Hematopoietic multipotent progenitor cell treated with erythropoietin and hydrocortisone succinate and interleukin-3 and kit ligand, for 15 days (in vitro differentiated cells): Measurements from ENCODE around the gene APOBEC3F.
"Not testable (repeated sequence)": the region's sequence is repeated elsewhere in the genome, so short reads cannot be mapped to it uniquely, and the experiment has no call there.

ENCODE experiments used
- DNase-seq: peaks from one replicate; pipeline ENCODE4 v3.0.0-alpha.2; 2015; ENCODE audit warnings: low spot score

The APOBEC3F gene

DNA sequence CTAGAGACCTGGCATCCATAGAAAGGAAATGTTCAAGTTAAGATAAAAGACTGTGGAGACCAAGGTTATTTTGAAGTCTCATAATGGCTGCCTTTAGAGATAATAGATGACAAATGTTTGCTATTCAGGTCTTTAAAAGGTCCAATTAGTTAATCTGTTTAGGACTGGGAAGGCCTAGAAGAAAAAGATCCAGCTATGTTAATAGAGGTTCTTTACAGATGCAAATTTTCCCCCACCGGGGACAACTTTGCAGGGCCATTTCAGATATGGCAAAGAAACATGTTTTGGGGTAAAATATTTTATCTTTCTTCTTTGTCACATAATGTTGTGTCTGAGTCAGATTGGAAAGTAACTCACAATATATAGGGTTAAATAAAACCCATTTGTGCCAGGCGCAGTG is 33.3 kb downstream of the APOBEC3F start:
- no peak for DNase-seq

DNA sequence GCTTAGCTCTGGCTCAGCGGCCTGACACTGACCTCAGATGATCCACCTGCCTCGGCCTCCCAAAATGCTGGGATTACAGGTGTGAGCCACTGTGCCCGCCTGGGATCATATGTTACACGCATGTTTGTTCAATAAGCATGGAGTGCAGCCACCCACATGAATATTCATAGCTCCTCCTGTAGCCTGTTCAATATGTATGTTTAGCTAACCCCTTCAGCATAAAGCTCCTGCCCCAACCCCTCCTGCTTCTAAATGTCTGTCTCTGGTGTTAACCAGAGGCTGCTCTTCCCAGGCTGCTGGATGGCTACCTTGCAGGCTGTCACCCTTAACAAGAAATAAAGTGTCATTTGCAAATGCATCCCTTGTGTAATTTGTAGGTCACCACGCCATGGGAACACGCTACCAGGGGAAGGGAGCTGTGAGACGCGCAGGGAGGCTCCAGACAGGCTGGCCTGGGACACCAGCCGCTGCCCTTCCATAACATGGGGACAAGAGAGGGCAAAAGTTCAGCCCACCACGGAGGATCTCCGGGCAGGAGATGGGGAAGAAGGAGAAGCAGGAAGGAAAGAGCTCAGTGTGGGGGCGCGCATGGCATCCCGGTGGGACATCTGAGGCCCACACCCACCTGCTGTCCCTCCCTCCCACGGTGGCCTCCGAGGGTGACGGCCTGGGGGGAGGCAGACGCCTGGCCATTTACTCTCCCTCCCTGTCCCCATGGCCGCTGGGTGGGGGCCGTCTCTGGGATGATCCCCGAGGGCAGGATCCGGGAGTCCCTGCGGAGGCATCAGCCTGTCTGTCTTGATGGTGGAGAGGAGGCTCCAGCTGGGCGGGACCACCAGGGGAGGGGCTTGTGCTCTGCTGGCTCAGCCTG is 35.7 kb downstream of the APOBEC3F start:
- not testable (repeated sequence) for DNase-seq

DNA sequence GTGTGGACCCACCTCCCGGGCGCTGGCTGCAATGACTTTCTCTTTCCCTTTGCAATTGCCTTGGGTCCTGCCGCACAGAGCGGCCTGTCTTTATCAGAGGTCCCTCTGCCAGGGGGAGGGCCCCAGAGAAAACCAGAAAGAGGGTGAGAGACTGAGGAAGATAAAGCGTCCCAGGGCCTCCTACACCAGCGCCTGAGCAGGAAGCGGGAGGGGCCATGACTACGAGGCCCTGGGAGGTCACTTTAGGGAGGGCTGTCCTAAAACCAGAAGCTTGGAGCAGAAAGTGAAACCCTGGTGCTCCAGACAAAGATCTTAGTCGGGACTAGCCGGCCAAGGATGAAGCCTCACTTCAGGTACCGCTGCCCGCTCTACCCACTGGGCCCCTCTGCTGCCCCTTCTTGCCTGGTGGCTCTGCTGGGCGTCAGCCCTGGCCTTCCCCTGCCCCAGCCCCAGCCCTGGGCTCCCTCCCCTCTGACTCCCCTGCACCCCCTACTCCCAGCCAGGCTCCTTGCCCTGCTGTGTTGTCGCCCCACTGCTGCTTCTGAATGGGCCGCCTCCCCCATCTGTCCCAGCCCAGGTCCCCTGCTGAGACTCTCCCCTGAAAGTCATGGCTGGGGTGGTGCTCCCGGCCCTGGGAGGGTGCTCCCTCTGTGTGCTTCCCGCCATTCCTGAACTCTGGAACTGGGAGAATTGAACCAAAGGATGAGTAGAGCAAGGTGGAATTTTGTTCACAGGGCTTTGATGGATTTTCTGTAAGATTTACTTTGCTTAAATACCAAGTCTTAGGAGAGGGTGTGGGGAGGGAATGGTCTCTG is 36.6 kb downstream of the APOBEC3F start, which contains the start of gene APOBEC3G:
TSS of gene APOBEC3G (plus strand) at position 250 of the 815 bp plus-strand sequence. CDS start at position 337, 87 bp downstream.
- DNase-seq: peak; percentile 81

DNA sequence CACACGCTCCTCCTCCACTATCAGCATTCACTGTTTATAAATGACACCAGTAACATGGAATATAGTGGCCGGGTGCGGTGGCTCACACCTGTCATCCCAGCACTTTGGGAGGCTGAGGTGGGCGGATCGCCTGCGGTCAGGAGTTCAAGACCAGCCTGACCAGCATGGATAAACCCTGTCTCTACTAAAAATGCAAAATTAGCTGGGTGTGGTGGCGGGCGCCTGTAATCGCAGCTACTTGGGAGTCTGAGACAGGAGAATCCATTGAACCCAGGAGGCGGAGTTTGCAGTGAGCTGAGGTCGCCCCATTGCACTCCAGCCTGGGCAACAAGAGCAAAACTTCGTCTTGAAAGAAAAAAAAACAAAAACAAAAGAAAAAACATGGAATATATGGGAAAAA is 37.2 kb downstream of the APOBEC3F start:
- not testable (repeated sequence) for DNase-seq

DNA sequence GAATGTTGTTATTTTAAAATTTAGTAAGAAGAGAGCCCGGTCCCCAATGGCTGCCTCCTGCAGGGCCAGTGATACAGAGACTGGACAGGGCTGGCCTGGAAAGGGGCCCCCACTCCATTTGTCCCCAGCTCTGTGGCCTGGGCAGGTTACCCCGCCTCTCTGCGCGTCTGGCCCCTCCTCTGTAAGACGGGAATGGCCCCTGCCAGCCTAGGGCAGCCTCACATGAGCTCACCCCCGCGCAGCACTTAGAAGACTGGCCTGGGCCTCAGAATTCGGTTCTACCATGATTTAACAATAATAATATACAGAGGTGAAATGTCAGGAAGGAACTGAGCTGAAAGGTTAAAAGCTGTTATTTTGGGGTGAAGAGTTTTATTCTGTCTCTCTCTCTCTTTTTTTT is 37.7 kb downstream of the APOBEC3F start:
- no peak for DNase-seq

DNA sequence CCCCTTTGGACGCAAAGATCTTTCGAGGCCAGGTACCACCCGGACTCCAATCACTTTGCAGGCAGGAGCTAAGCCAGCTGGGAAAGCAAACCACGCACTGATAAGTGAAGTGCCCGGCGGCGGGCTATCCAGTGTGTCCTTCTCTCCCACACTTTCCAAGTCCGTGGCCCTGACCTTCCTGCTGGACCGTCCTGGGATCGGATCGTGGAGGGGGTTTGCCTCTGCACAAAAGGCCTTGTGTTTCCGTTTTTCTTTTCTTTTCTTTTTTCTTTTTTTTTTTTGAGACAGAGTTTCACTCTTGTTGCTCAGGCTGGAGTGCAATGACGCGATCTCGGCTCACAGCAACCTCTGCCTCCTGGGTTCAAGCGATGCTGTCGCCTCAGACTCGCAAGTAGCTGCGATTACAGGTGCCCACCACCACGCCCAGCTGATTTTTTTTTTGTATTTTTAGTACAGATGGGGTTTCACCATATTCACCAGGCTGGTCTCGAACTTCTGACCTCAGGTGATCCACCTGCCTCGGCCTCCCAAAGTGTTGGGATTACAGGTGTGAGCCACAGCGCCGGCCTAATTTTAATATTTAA is 38.5 kb downstream of the APOBEC3F start:
- DNase-seq: not testable (repeated sequence)

DNA sequence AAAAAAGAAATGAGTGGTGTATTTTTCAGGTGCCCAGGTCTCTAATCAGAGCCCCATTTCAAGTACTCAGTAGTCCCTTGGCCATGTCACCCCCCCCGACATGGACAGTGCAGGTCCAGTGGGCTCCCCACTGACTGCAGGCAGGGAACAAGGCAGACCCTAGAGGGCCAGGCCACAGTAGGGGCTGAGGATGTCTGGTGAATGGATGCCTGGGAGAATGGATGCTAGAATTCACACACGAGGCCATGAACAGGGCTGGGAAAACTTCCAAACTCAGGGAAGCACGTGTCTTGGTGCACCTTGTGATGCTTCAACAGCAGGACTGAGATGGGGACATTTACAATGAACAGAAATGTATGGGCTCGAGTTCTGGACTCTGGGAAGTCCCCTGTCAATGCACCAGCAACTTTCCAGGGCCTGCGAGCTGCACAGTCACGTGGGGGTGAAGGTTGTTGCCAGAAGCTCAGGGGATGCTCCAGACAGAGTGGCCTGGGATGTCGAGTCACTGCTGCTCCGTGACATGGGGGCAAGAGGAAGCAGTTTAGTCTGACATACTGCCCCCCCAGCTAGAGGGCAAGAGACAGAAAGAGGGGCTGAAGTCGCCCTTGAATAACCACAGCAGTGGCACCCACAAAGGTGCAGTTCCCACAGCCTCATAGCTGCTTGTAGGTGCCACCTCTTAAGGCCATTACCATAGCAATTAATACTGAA is 39.5 kb downstream of the APOBEC3F start:
- no peak for DNase-seq

DNA sequence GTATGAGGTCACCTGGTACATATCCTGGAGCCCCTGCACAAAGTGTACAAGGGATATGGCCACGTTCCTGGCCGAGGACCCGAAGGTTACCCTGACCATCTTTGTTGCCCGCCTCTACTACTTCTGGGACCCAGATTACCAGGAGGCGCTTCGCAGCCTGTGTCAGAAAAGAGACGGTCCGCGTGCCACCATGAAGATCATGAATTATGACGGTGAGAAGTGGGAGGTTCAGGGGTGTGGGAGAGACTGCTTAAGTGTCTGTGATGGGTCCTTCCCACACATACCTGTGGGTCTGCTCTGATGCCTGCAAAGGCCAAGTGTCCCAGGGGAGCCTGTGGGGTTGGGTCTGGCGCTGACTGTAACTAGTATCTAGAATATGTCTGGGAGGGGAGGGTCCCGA is 40.4 kb downstream of the APOBEC3F start:
- DNase-seq: no peak

DNA sequence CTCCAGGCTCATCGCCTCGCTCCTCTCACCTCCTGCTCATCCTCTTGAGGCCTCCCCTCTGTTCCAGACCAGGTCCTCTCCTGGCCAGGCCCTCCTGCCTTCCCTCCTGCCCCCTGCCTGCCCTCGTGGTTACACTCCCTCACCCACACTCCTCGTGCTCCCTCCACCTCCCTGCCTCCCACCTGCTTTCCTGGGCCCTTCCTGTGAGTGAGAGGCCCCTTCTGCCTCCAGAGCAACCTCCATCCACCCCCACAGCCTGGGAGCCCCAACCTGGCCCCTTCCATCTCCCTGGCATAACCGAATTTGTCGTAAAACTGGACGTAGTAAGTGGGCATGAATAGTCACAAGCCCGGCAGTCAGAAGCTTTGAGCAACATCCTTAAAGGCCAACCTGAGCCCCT is 40.9 kb downstream of the APOBEC3F start:
- DNase-seq: no peak

DNA sequence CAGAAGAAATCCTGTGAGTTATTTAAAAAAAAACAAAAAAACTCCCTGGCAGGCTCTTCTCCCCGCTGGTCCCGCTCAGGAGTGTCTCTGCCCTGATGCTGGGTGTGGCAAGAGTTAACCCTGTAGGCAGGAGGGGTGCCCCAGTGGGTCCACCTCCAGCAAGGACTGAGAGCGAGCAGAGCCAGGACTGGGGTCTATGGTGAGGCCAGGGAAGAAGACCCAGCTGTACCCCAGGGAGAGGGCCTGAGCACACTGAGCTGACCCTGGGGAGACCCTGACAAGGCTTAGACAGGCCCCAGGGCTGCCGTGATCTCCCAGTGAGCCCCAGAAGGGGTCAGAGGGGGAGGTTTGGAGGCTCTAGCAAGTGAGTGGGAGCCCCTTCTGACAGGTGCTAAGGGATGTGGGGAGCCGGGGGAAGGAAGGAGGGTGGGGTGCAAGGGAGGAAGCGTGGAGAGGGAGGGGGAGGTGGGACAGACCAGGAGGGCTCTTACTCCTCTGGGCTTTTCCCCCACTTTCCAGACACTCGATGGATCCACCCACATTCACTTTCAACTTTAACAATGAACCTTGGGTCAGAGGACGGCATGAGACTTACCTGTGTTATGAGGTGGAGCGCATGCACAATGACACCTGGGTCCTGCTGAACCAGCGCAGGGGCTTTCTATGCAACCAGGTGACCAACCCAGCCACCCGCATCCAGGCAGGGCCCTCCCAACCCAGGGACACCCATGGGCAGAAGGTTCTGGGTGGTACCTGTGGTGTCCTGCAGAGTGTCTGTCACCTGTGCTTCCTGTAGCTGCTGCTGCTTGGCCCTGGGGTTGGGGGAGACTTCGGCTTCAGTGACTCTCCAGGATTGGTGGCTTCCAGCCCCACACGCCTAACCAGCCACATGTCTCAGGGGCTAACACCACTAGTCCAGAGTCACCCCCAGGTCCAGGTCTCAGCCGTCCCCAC is 42.8 kb downstream of the APOBEC3F start:
- no peak for DNase-seq

DNA sequence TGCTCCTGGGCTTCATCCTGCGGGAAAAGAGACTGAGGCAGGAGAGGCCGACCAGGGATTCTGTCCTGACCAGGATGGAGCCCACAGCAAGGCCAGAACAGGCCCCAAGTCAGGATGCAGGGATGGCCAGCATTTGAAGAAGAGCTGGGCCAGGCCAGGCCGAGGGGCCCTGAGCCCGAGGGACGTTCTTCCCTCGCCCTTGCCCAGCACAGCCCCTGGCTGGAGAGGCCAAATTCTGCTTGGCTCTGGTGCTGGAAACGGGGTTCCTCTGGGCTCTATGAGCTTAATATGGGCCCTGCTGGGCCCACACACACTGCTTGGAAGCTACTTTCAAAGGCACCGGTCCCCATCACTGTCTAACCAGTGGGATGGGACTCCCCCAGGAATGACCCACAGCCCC is 44.0 kb downstream of the APOBEC3F start:
- DNase-seq: no peak

DNA sequence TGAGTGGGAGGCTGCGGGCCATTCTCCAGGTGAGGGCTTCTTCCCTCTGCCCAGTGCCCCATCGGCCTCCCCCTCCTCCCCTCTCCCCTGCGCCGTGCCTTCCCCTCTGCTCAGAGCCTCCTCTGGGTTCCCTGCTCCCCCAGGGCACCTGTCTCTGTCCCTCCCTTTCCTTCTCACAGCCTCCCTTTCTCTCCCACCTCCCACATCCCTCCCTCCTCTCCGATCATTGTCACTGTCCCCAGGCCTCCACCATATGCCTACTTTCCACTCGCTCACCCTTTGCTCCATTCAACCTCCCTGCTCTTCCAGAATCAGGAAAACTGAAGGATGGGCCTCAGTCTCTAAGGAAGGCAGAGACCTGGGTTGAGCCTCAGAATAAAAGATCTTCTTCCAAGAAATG is 46.4 kb downstream of the APOBEC3F start:
- DNase-seq: no peak

DNA sequence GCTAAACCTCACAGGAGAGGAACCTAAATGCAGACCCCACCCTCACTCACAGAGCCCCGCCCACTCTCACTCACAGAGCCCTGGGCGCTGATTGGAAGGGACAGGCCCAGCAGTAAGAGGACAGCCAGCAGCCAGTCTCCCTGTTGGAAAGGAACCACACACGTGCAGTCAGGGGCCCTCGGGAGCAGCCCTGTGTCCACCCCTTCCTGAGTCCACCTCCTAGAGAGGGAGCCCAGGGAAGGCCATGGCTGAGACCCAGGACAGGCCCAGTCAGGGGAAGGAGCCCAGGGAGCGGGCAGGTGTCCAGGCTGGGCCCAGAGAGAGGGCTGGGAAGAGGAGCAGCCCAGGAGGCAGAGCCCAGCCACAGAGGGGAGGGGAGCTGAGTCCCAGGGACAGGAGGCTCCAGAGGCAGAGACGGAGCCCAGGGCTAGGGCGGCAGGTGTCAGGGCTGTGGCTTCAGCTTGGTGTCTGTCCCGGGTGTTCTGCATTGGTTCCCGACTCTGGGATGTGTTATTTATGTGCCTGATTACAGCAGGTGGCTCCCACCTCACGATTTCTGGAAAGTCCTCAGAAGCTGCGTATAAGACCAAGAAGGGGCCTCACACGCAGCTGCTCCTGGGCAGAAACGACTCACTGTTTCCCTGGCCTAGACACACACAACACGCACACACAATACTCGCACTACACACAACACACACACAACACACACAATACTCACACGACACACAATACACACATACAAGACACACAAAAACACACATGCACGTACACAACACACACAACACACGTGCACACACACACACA is 47.4 kb downstream of the APOBEC3F start:
- DNase-seq: no peak

DNA sequence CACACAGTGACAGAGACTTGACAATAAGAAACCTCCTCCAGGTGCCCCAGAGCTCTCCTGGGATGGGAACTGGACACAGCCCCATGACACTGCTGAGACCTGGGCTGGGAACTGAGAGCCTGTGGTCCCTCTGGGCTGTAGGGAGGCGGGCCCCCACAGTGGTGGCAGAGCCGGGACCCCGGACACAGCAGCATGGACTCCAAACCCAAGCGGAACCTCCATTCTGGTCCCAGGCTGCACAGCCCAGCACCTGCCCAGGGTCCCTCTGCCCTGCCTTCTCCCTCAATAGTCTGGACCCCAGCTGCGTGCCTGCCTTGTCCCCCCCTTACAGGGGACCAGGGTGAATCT is 48.0 kb downstream of the APOBEC3F start:
- no peak for DNase-seq

DNA sequence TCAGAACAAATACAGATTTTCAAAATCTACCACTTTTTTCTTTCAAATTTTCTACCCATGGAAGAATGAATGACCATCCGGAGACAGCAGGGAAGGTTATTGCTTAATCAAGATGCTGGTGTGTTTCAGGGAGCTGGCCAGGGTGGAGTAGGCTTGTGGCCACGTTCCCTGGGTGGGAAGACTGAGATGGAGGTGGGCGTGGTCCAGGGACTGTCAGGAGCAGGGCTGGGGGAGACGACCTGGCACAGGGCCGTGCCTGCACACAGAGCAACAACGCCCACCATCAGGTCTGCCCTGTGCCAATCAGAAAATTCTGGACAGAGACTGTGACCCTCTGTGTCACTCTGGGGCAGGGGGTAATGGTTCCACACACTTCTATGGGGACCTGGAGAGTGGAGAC is 49.3 kb downstream of the APOBEC3F start:
- DNase-seq: no peak

DNA sequence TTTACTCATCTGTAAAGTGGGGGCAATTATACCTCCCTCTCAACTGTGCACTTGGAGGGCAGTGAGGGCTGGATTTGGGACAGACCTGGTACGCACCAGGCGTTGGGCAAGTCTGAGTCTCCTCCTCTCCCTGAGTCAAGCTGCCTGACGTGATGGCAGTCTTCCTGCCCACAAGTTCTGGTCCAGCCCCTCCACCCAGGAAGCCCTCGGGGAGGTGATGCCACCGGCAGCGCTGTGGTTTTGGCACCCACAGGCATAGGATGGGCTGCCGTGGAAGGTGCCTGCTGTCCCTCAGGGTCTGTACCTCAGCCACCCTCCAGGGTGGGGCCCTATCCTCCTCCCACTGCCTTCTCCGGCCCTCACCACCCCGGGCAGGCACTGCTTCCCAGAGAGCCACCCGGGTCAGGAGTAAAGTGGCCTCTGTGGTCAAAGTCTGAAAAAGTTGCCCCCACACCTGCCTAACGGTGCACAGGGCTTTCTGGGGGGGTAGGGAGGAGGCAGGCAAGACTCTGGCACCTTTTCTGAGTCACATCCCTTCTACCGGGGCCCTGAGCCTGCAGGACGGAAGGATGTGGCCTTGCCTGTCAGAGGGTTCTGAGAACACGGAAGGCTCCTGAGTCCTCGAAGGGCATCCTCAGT is 49.9 kb downstream of the APOBEC3F start:
- DNase-seq: no peak

DNA sequence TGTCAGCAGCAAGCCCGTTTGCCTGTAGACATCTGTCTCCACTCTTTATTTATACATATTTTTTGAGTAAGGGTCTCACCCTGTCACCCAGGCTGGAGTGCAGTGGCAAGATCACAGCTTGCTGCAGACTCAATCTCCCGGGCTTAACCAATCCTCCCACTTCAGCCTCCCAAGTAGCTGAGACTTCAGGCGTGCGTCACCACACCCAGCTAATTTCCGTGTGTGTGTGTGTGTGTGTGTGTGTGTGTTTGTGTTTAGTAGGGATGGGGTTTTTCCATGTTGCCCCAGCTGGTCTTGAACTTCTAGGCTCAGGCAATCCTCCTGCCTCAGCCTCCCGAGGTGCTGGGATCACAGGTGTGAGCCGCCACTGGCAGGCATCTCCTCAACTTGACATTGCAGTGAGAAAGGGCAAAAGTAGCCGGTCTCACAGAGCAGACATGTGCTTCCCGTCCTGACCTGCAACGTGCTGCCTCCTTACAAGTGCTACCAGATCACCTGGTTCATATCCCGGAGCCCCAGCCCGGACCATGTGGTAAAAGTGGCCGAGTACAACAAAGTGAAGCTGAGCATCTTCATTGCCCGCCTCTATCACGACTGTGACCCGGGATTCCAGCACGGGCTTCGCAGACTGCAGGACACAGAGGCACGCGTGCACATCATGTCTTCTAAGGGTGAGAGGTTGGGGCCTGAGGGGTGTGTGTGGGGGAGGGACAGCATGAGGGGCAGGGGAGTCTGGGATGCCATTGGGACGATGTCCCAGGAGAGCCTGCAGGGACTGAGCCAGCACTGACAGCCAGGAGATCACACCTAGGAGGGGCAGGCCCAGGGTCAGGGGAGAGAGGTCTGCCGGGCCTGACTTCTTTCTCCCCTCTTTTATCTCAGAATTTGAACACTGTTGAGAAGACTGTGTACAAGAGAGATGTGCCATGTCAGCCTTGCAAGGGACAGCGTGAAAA is 50.7 kb downstream of the APOBEC3F start:
- no peak for DNase-seq

DNA sequence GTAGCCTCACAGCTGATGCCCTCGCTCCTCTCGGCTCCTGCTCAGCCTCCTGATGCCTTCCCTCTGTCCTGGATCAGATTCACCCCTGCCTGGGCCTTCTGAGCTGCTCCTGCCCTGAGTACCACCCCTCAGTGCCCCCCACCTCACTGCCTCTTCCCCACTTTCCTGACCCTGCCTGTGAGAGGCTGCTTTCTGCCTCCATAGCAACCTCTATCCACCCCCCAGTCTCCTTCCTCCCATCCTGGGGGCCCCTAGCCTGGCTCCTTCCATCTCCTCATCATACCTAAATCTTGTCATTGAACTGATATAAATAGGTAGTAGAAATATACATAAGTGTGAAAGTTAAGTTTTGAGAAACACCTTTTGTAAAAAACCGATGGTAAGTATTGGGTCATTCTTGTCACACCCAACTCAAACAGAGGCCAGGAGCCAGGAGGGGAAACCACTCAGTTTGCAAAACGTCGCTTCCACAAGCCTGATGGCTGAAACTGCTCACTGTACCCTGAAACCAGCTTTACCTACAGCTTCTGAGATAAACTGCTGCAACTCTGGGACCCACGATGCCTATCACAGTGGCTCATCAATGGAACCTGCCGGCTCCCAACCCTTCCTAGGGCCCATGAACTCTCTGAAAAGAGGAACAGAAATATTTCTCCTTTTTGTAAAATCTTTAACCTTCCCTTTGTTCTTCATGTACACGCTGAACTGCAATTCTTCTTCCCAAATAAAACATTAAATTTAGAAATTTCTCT is 51.6 kb downstream of the APOBEC3F start:
- DNase-seq: no peak
